CD14-positive monocyte (primary cell): ENCODE measurements around the gene CTXN1. TPM values are rescaled to one million over a fixed set of nuclear protein-coding genes. Genes with fewer than 3 reads are reported as not detected.

Experiments used
- DNase-seq, 3 donors: peaks; one replicate each; pipeline ENCODE4 v3.0.0-alpha.2; 2011 to 2022
- H2AFZ ChIP-seq: 2 replicates; pipeline ENCODE4 v1.6.0; 2012; ENCODE audit warnings: mild to moderate bottlenecking, low read depth, low read length, inconsistent platforms; ENCODE audit not compliant: insufficient read depth, poor library complexity, severe bottlenecking
- H3K27ac ChIP-seq, 2 donors: 1 replicate in 1 of 2; 2 replicates in 1 of 2; pipeline ENCODE4 v1.5.1; 2012 to 2013; ENCODE audit warnings: low read length in 2 of 2, control low read depth in 1 of 2, inconsistent platforms in 1 of 2, low read depth in 1 of 2, mild to moderate bottlenecking in 1 of 2
- H3K27me3 ChIP-seq, 2 donors: one replicate each; pipeline versions ENCODE4 v1.6.0 to v1.6.1; 2011 to 2013; ENCODE audit warnings: low read length in 2 of 2; ENCODE audit not compliant: control insufficient read depth in 2 of 2, insufficient read depth in 2 of 2
- H3K36me3 ChIP-seq, 2 donors: replicated peaks in 1 of 2; 1 replicate in 1 of 2; 2 replicates in 1 of 2; pipeline versions ENCODE4 v1.5.1 to v1.6.1; 2012 to 2013; ENCODE audit warnings: low read length in 2 of 2, control low read depth in 1 of 2, inconsistent platforms in 1 of 2, mild to moderate bottlenecking in 1 of 2; ENCODE audit not compliant: insufficient read depth in 2 of 2, control insufficient read depth in 1 of 2
- H3K4me1 ChIP-seq, 2 donors: 1 replicate in 1 of 2; 2 replicates in 1 of 2; pipeline versions ENCODE4 v1.5.1 to v1.6.1; 2012 to 2013; ENCODE audit warnings: low read length in 2 of 2, control low read depth in 1 of 2, inconsistent platforms in 1 of 2, mild to moderate bottlenecking in 1 of 2, moderate library complexity in 1 of 2; ENCODE audit not compliant: insufficient read depth in 2 of 2, control insufficient read depth in 1 of 2
- H3K4me2 ChIP-seq: replicated peaks from 2 replicates; pipeline ENCODE3; 2012; ENCODE audit warnings: low read length, moderate library complexity, mild to moderate bottlenecking; ENCODE audit not compliant: poor library complexity, severe bottlenecking; ENCODE audit errors: extremely low read depth
- H3K4me3 ChIP-seq, 3 experiments: fragments of 200-600 bp in 1 of 3; sonication (generic) in 1 of 3; replicated peaks in 1 of 3; 1 replicate in 2 of 3; 2 replicates in 1 of 3; pipeline ENCODE4 v1.5.1; 2011 to 2013; ENCODE audit warnings: low read length in 3 of 3, mild to moderate bottlenecking in 3 of 3, control low read depth in 2 of 3, low read depth in 2 of 3, inconsistent platforms in 1 of 3, moderate library complexity in 1 of 3
- H3K79me2 ChIP-seq: 2 replicates; pipeline ENCODE4 v1.6.0; 2012; ENCODE audit warnings: mild to moderate bottlenecking, control low read depth, inconsistent platforms, low read length, moderate library complexity; ENCODE audit not compliant: insufficient read depth
- H3K9ac ChIP-seq: 2 replicates; pipeline ENCODE4 v1.6.0; 2017; ENCODE audit warnings: low read length, mild to moderate bottlenecking; ENCODE audit not compliant: insufficient read depth, poor library complexity, severe bottlenecking
- H3K9me3 ChIP-seq, 2 donors: replicated peaks in 1 of 2; 1 replicate in 1 of 2; 2 replicates in 1 of 2; pipeline versions ENCODE4 v1.5.1 to v1.6.1; 2012 to 2013; ENCODE audit warnings: low read length in 2 of 2, control low read depth in 1 of 2; ENCODE audit not compliant: control insufficient read depth in 1 of 2, insufficient read depth in 1 of 2
- H4K20me1 ChIP-seq: 2 replicates; pipeline ENCODE4 v1.6.0; 2012; ENCODE audit warnings: mild to moderate bottlenecking, low read length, control low read depth, moderate library complexity; ENCODE audit not compliant: insufficient read depth
- H3K27ac Mint-ChIP-seq, 7 donors: one replicate each; pipeline ENCODE4 v1.8.0; 2020; ENCODE audit warnings: mild to moderate bottlenecking in 7 of 7, mixed read lengths in 7 of 7, moderate library complexity in 6 of 7, inconsistent platforms in 2 of 7
- H3K27me3 Mint-ChIP-seq, 3 donors: one replicate each; pipeline ENCODE4 v1.8.0; 2021 to 2022; ENCODE audit warnings: low read depth in 3 of 3, mild to moderate bottlenecking in 3 of 3, mixed read lengths in 3 of 3, moderate library complexity in 3 of 3, inconsistent platforms in 1 of 3
- H3K36me3 Mint-ChIP-seq, 2 donors: one replicate each; pipeline ENCODE4 v1.8.0; 2020; ENCODE audit warnings: mixed read lengths in 2 of 2, inconsistent platforms in 1 of 2, mild to moderate bottlenecking in 1 of 2
- H3K4me1 Mint-ChIP-seq: one replicate; pipeline ENCODE4 v1.8.0; 2020; ENCODE audit warnings: mild to moderate bottlenecking, mixed read lengths
- H3K4me3 Mint-ChIP-seq, 2 donors: one replicate each; pipeline ENCODE4 v1.8.0; 2020; ENCODE audit warnings: mild to moderate bottlenecking in 2 of 2, mixed read lengths in 2 of 2, moderate library complexity in 1 of 2
- H3K9me3 Mint-ChIP-seq, 7 donors: one replicate each; pipeline ENCODE4 v1.8.0; 2020 to 2022; ENCODE audit warnings: mixed read lengths in 7 of 7, mild to moderate bottlenecking in 6 of 7, moderate library complexity in 6 of 7, inconsistent platforms in 2 of 7
- WGBS: methylation state at CpG from one replicate; pipeline ENCODE4 v1.1.5; 2013; ENCODE audit warnings: missing lambda C conversion rate; ENCODE audit not compliant: insufficient coverage; 5-methylcytosine and 5-hydroxymethylcytosine counted together
- intact Hi-C, 2 donors: fragments of 100-400 bp; cut with micrococcal nuclease; formaldehyde crosslinking; loops; one replicate each; pipeline versions ENCODE4 v1.15.0 to v1.15.1; 2023
- polyA plus RNA-seq, 3 donors: library from polyadenylated mRNA; depleted of rRNA in 1 of 3; unstranded in 2 of 3; stranded (reverse) in 1 of 3; fragments of 300-500 nt in 2 of 3; fragments of >200 nt in 1 of 3; fragmentation: Illumina TruSeq in 2 of 3; gene quantifications; 1 replicate in 2 of 3; 2 replicates in 1 of 3; pipeline ENCODE4 v1.2.3, GENCODE V29; 2012 to 2021
- TF ChIP-seq, protein P1 (sequence below): fragments of 200-600 bp; IDR thresholded peaks from one replicate; pipeline ENCODE4 v1.8.0; 2022; ENCODE audit warnings: antibody characterized with exemption, mild to moderate bottlenecking

The CTXN1 gene
- polyA plus RNA-seq, 3 donors, result not detected

GRCh38 chr19:7925171-7925851 lies 624 bp downstream of the CTXN1 start:
- peak overlapping the region; percentile 72 to 91 for H3K4me3 Mint-ChIP-seq
- DNase-seq, result peak; percentile 49 to 65 (median 51)
- H3K27ac Mint-ChIP-seq, result peak overlapping the region in 2 of 7 donors; percentile 30 to 73
- no peaks in the 10 kb centered on the region for H3K79me2 ChIP-seq
- intact Hi-C loops, result loop anchor here in 1 of 2 donors (10.0 kb wide), 1 partner anchor 1889 kb away; the partner anchor contains the start of gene FBXL12
- peak overlapping the region; percentile 31 for H2AFZ ChIP-seq
- peak overlapping the region; percentile 70 for H3K4me2 ChIP-seq
- H3K36me3 ChIP-seq, result peaks cover 14 to 16% of the 10 kb centered on the region in 2 donors
- no peak overlapping the region for H3K27ac ChIP-seq
- H3K4me1 Mint-ChIP-seq, result peaks cover 20% of the 10 kb centered on the region
- peaks cover 0 to 2% (median 1%) of the 10 kb centered on the region in 7 donors for H3K9me3 Mint-ChIP-seq
- peaks cover 17 to 24% of the 10 kb centered on the region in 2 donors for H3K36me3 Mint-ChIP-seq
- H3K4me3 ChIP-seq, result peak overlapping the region in 1 of 3 experiments; percentile 59
- H3K9ac ChIP-seq, result no peak overlapping the region
- H3K4me1 ChIP-seq, result peaks cover 18 to 30% of the 10 kb centered on the region in 2 donors
- peaks cover 7% of the 10 kb centered on the region for H4K20me1 ChIP-seq
- TF ChIP-seq, protein P1, sequence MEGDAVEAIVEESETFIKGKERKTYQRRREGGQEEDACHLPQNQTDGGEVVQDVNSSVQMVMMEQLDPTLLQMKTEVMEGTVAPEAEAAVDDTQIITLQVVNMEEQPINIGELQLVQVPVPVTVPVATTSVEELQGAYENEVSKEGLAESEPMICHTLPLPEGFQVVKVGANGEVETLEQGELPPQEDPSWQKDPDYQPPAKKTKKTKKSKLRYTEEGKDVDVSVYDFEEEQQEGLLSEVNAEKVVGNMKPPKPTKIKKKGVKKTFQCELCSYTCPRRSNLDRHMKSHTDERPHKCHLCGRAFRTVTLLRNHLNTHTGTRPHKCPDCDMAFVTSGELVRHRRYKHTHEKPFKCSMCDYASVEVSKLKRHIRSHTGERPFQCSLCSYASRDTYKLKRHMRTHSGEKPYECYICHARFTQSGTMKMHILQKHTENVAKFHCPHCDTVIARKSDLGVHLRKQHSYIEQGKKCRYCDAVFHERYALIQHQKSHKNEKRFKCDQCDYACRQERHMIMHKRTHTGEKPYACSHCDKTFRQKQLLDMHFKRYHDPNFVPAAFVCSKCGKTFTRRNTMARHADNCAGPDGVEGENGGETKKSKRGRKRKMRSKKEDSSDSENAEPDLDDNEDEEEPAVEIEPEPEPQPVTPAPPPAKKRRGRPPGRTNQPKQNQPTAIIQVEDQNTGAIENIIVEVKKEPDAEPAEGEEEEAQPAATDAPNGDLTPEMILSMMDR, result peak; percentile 97
- peaks cover 13 to 19% (median 14%) of the 10 kb centered on the region in 3 donors for H3K27me3 Mint-ChIP-seq
- WGBS, result under 1% methylated on average over 94 of the region's 98 CpGs
- no peaks in the 10 kb centered on the region for H3K27me3 ChIP-seq
- H3K9me3 ChIP-seq, result no peaks in the 10 kb centered on the region

- TF ChIP-seq, protein P1, result no peak
- Histone ChIP-seq H3K79me2 (no peaks in the 10 kb centered on the region), H4K20me1 (peaks cover 7% of the 10 kb centered on the region), H3K4me3 (peak overlapping the region in 1 of 3 experiments; percentile 59), H3K36me3 (peaks cover 12 to 15% of the 10 kb centered on the region in 2 donors), H3K4me1 (peaks cover 21 to 35% of the 10 kb centered on the region in 2 donors), H3K4me2 (peak overlapping the region; percentile 70), H3K9me3 (no peaks in the 10 kb centered on the region), H3K9ac (no peak overlapping the region), H3K27ac (no peak overlapping the region), H3K27me3 (no peaks in the 10 kb centered on the region), H2AFZ (peak overlapping the region; percentile 31)
- H3K4me1 Mint-ChIP-seq, result peaks cover 24% of the 10 kb centered on the region
- peak overlapping the region in 1 of 2 donors; percentile 77 for H3K4me3 Mint-ChIP-seq
- H3K27me3 Mint-ChIP-seq, result peaks cover 14 to 24% (median 16%) of the 10 kb centered on the region in 3 donors
- intact Hi-C loops, result loop anchor here (5.0 to 10.0 kb wide), 3 partner anchors 52 to 1890 kb away; partner anchors contain the start of genes FBXL12 (in 1 of the 2) and PRR36 (in 1 of the 2)
- peaks cover 0 to 2% (median 2%) of the 10 kb centered on the region in 7 donors for H3K9me3 Mint-ChIP-seq
- H3K36me3 Mint-ChIP-seq, result peaks cover 18 to 19% of the 10 kb centered on the region in 2 donors
- DNase-seq, result no peak
- 70% methylated on average over 24 of the region's 34 CpGs for WGBS
- no peak overlapping the region for H3K27ac Mint-ChIP-seq
Observed at GRCh38 chr19:7924651-7925170, 1.2 kb downstream of the CTXN1 start.
